ENCODE results near the gene BTLA.
"Not testable (repeated sequence)": the region's sequence is repeated elsewhere in the genome, so short reads cannot be mapped to it uniquely, and the experiment has no call there.

BTLA gene

GRCh38 chr3:112519424-112520001 is 20.2 kb upstream of the BTLA start:
- DNase-seq (ENCODE audit: extremely low read depth, low read depth), result peak; percentile 27
- no peak overlapping the region for H3K4me3 ChIP-seq (replicated peaks; ENCODE audit: low read depth, low read length)
- TF ChIP-seq CTCF (IDR thresholded peaks at IDR 0.05; ENCODE audit: low read depth, low read length, missing control alignments), result peak; percentile 61

GRCh38 chr3:112518970-112519369 is 19.7 kb upstream of the BTLA start:
- not testable (repeated sequence) for H3K4me3 ChIP-seq (replicated peaks; ENCODE audit: low read depth, low read length); DNase-seq (ENCODE audit: extremely low read depth, low read depth)

GRCh38 chr3:112514527-112515128 is 15.4 kb upstream of the BTLA start:
- H3K4me3 ChIP-seq (replicated peaks; ENCODE audit: low read depth, low read length), result no peak overlapping the region
- no peak for DNase-seq (ENCODE audit: extremely low read depth, low read depth)

GRCh38 chr3:112512320-112512719 is 13.0 kb upstream of the BTLA start:
- no peak for TF ChIP-seq CTCF (IDR thresholded peaks at IDR 0.05; ENCODE audit: low read depth, low read length, missing control alignments)
- H3K4me3 ChIP-seq (replicated peaks; ENCODE audit: low read depth, low read length), result no peak overlapping the region
- no peak for DNase-seq (ENCODE audit: extremely low read depth, low read depth)

More at GRCh38 chr3:112514527-112515128, 15.4 kb upstream of the BTLA start:
- no peak for TF ChIP-seq CTCF (IDR thresholded peaks at IDR 0.05; ENCODE audit: low read depth, low read length, missing control alignments)

GRCh38 chr3:112508860-112509259 is 9.6 kb upstream of the BTLA start:
- H3K4me3 ChIP-seq (replicated peaks; ENCODE audit: low read depth, low read length), result no peak overlapping the region
- no peak for TF ChIP-seq CTCF (IDR thresholded peaks at IDR 0.05; ENCODE audit: low read depth, low read length, missing control alignments)
- no peak for DNase-seq (ENCODE audit: extremely low read depth, low read depth)

GRCh38 chr3:112508261-112508660 is 9.0 kb upstream of the BTLA start:
- DNase-seq (ENCODE audit: extremely low read depth, low read depth), result no peak
- TF ChIP-seq CTCF (IDR thresholded peaks at IDR 0.05; ENCODE audit: low read depth, low read length, missing control alignments), result no peak
- H3K4me3 ChIP-seq (replicated peaks; ENCODE audit: low read depth, low read length), result no peak overlapping the region

- DNase-seq (ENCODE audit: extremely low read depth, low read depth), result no peak
- TF ChIP-seq CTCF (IDR thresholded peaks at IDR 0.05; ENCODE audit: low read depth, low read length, missing control alignments), result no peak
- H3K4me3 ChIP-seq (replicated peaks; ENCODE audit: low read depth, low read length), result no peak overlapping the region
These were observed 6.6 kb upstream of the BTLA start for GRCh38 chr3:112505907-112506306.
